WI38 (cell line): Measurements from ENCODE around the gene SPDYE4.

Source experiments
- H3K4me3 ChIP-seq: 2 replicates; pipeline ENCODE4 v1.5.1; 2011; ENCODE audit warnings: low read depth, mild to moderate bottlenecking, control low read depth, low read length
- TF ChIP-seq, protein P1 (sequence below): IDR thresholded peaks from 2 replicates; pipeline ENCODE4 v1.5.1; 2012; ENCODE audit warnings: low read depth, mild to moderate bottlenecking, control low read depth, low read length

SPDYE4 gene

DNA sequence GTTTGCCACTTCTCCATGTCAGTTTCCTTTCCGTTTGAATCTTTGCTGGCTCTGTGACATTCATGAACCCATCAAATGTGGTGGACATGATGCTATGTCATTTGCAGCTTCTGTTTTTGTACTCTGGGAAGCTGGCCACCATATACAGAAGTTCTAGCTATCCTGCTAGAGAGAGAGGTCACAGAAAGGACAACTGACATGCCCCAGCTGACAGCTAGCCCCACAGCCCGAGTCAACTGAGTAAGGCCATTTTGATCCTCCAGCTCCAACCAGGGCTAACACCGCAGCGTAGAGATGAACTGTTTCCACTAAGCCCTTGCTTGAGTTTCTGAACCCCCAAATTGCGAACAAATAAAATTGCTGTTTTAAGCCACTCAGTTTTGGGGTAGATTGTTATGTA lies 47.5 kb downstream of the SPDYE4 start:
- no peak overlapping the region for H3K4me3 ChIP-seq
- TF ChIP-seq, protein P1, sequence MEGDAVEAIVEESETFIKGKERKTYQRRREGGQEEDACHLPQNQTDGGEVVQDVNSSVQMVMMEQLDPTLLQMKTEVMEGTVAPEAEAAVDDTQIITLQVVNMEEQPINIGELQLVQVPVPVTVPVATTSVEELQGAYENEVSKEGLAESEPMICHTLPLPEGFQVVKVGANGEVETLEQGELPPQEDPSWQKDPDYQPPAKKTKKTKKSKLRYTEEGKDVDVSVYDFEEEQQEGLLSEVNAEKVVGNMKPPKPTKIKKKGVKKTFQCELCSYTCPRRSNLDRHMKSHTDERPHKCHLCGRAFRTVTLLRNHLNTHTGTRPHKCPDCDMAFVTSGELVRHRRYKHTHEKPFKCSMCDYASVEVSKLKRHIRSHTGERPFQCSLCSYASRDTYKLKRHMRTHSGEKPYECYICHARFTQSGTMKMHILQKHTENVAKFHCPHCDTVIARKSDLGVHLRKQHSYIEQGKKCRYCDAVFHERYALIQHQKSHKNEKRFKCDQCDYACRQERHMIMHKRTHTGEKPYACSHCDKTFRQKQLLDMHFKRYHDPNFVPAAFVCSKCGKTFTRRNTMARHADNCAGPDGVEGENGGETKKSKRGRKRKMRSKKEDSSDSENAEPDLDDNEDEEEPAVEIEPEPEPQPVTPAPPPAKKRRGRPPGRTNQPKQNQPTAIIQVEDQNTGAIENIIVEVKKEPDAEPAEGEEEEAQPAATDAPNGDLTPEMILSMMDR: no peak

DNA sequence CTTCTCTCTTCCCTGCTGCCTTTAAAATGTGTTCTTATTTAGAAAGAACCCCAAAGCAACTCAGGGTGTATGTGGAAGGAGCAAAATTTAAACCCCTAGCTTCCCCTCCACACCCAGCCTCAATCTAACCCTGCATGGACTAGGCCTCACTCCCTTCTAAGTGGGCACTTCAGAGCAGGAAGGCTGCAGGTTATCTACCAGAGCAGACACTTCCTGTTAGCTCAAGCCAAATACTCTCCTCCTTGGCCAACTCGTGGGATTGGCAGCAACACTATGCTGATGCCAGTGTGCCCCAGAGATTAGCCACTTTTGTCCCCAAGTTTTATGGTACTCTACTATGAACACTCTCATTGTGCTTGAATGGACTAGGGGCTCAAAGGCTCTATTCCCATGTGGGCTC lies 49.3 kb downstream of the SPDYE4 start:
- H3K4me3 ChIP-seq: no peak overlapping the region
- TF ChIP-seq, protein P1: no peak

DNA sequence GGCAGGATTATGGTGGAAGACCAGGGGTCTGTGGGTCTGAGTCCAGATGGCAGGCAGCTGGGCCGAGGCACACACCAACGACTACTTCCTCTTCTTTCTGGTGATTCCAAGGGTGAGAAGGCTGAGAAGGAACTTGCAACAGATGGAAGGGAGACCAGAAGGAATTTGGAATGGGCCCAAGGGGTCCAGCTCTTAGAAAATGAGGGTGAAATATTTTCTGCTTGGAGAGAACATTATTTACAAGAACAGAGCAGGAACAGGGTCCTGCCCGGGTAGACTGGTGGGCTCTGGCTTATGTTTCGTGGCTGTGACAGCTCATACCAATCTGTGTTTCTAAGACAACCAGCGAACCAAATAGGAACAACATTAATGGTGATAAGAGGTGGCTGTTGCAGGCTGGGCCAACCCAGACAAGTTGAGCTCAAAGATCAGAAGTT lies 50.3 kb downstream of the SPDYE4 start:
- TF ChIP-seq, protein P1: no peak
- H3K4me3 ChIP-seq: no peak overlapping the region

DNA sequence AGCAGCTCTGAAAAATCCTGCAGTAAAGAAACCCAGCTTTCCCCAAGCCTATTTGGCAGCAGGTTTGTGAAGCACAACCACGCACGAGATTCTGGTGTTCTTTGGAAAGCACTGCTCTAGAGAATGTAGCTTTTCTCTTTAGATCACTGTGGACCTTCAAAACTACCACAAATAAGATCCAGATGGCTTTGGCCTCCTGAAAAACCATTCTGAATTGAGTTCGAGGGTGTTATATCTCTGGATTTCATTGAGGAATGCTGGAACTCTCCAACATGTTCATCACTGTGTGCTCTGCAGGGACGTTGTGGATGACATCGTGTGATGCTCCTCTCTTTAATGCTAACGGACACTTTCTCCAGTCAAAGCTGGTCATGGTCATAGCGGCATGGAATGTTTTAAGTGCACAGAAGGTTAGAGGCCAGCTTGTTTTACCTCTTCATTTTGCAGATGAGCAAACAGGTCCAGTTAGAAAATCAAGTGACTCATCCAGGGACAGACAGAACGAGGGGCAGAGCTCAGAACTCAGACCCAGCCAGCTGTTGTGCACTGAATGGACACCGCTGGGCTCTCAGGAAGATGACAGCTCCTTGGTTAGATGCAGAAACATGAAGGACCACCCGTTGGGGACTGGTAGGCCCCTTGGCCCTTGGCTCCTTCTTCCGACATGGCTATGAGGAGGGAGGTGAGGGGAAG lies 50.9 kb downstream of the SPDYE4 start:
- TF ChIP-seq, protein P1: no peak
- no peak overlapping the region for H3K4me3 ChIP-seq

DNA sequence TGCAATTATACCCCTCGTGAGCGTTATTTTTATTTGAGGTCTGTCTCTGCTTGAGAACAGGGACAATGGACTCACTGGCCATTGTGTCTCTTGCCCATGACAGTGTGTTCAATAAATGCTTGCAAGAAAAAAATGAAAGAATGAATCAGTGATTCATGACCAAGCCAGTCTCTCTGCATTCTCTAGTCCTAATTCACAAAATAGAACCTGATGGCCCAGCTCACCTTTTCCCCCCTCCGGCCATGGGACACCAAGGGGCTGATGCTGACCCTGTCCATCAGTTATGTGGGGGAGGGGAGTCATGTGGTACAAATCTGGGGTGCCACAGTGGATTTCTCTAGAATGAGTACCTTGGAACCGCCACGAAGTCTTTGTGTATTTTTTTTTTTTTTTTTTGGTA lies 51.9 kb downstream of the SPDYE4 start:
- no peak overlapping the region for H3K4me3 ChIP-seq
- TF ChIP-seq, protein P1: no peak

DNA sequence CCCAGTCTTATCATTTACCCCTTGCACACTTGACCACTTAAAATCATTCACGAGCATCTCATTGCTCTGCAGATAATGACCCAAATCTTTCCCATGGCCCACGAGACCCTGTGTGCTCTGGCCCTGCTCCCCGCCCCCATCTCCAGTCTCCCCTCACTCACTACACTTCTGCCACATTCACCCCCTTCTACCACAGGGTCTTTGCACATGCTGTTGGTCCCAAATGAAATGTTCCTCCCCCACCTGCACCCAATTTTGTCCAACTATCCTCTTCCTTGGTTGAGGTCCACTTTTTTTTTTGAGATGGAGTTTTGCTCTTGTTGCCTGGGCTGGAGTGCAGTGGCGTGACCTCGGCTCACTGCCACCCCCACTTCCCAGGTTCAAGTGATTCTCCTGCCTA lies 52.9 kb downstream of the SPDYE4 start:
- no peak overlapping the region for H3K4me3 ChIP-seq
- TF ChIP-seq, protein P1: no peak

DNA sequence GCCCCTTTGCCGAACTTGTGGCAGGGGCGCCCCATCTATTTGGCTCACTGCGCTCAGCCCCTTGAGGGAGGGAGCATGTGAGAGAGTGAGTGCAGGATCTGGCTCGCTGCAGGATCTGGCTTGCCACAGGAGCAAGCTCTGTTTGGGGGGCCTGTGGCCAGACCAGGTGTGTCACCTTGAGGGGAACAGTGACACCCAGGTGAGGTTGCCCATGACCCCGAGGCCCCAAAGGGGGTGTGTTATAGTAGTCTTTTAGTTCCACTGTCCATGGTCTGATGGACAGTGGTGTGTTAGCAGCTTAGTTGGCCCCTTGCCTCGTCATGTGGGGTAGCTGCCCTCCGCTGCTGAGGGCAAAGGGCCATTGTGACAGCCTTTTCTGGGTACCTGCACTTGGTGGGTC lies 55.3 kb downstream of the SPDYE4 start:
- no peak overlapping the region for H3K4me3 ChIP-seq
- TF ChIP-seq, protein P1: no peak
